ENCODE data around the gene CATSPERD. TPM values are rescaled to one million over a fixed set of nuclear protein-coding genes. Genes with fewer than 3 reads are reported as not detected.

The CATSPERD gene
- total RNA-seq, 1 donor from 2014 or later = not detected

DNA sequence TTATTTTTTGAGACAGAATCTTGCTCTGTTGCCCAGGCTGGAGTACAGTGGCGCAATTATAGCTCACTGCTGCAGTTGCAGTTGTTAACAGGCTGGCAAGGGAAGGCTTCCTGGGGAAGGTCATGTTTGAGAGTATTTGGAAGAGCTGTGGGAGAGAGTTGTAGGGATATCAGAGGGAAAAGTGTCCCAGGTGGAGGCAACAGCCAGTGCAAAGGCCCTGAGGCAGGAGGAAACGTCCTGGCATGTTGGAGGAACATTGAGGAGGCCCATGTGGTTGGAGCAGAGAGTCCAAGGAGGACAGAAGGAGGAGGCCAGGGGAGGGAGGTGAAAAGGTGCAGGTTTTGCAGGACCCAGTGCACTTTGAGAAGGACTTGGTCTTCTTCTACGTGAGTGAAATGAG is 72.8 kb downstream of the CATSPERD start:
- peaks cover 6% of the 10 kb centered on the region for H3K27me3 Mint-ChIP-seq (ENCODE audit: low read depth, unreplicated experiment)
- H3K9me3 ChIP-seq (ENCODE audit: insufficient read depth, low read depth, low read length) = no peaks in the 10 kb centered on the region
- H4K20me1 ChIP-seq (ENCODE audit: insufficient read depth, low read length) = peaks cover 7% of the 10 kb centered on the region
- H3K4me3 Mint-ChIP-seq (ENCODE audit: unreplicated experiment) = peak overlapping the region; percentile 17
- TF ChIP-seq, protein P1, sequence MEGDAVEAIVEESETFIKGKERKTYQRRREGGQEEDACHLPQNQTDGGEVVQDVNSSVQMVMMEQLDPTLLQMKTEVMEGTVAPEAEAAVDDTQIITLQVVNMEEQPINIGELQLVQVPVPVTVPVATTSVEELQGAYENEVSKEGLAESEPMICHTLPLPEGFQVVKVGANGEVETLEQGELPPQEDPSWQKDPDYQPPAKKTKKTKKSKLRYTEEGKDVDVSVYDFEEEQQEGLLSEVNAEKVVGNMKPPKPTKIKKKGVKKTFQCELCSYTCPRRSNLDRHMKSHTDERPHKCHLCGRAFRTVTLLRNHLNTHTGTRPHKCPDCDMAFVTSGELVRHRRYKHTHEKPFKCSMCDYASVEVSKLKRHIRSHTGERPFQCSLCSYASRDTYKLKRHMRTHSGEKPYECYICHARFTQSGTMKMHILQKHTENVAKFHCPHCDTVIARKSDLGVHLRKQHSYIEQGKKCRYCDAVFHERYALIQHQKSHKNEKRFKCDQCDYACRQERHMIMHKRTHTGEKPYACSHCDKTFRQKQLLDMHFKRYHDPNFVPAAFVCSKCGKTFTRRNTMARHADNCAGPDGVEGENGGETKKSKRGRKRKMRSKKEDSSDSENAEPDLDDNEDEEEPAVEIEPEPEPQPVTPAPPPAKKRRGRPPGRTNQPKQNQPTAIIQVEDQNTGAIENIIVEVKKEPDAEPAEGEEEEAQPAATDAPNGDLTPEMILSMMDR (IDR thresholded peaks at IDR 0.05; ENCODE audit: insufficient read depth, low read depth, low read length) = no peak
- no peak for TF ChIP-seq EZH2 (IDR thresholded peaks at IDR 0.05; ENCODE audit: insufficient read depth, low read length)
- H3K4me1 ChIP-seq (ENCODE audit: insufficient read depth, low read length) = peaks cover 7% of the 10 kb centered on the region
- peaks cover 5% of the 10 kb centered on the region for H3K36me3 ChIP-seq (ENCODE audit: insufficient read depth, low read length)
- H3K4me3 ChIP-seq (ENCODE audit: insufficient read depth, low read depth, low read length) = no peak overlapping the region
- peaks cover 5% of the 10 kb centered on the region for H3K4me1 Mint-ChIP-seq (ENCODE audit: low read depth, unreplicated experiment)
- H3K27ac ChIP-seq (ENCODE audit: low read depth, low read length) = no peak overlapping the region
- DNase-seq (ENCODE audit: low read depth) (no peak), FAIRE-seq (no peak)
- H2AFZ ChIP-seq (ENCODE audit: low read depth, low read length) = no peak overlapping the region
- H3K36me3 Mint-ChIP-seq (ENCODE audit: low read depth, unreplicated experiment) = peaks cover 7% of the 10 kb centered on the region
- H3K4me2 ChIP-seq (ENCODE audit: low read length) = no peak overlapping the region
- H3K27ac Mint-ChIP-seq (ENCODE audit: unreplicated experiment) = no peak overlapping the region
- no peak overlapping the region for H3K9ac ChIP-seq (ENCODE audit: low read length)
- peaks cover 2% of the 10 kb centered on the region for H3K9me3 Mint-ChIP-seq (ENCODE audit: unreplicated experiment)
- H3K27me3 ChIP-seq (ENCODE audit: insufficient read depth, low read length) = no peaks in the 10 kb centered on the region
- peaks cover 9% of the 10 kb centered on the region for H3K79me2 ChIP-seq (ENCODE audit: insufficient read depth, low read length)

DNA sequence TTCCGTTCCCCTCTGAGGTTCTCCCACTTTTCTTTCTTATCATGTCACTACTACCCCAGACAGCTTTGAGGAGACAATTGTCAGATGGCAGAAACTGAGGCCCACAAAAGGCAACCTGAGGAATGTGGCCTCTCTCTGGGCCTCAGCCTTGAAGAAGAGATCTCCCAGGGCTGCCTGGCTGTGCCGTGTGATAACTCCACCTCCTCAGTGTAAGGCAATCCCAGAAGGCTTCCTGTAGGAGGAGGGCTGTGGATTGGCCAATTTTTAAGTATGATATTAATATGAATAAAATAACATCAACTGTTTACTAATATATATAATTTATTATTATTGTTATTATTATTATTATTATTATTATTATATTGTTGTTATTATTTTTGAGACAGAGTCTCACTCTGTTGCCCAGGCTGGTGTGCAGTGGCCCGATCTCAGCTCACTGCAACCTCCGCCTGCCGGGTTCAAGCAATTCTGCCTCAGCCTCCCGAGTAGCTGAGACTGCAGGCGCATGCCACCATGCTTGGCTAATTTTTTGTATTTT is 75.0 kb downstream of the CATSPERD start:
- Histone ChIP-seq H3K27ac (ENCODE audit: low read depth, low read length) (no peak overlapping the region), H3K36me3 (ENCODE audit: insufficient read depth, low read length) (no peaks in the 10 kb centered on the region), H3K27me3 (ENCODE audit: insufficient read depth, low read length) (no peaks in the 10 kb centered on the region), H4K20me1 (ENCODE audit: insufficient read depth, low read length) (no peaks in the 10 kb centered on the region), H2AFZ (ENCODE audit: low read depth, low read length) (no peak overlapping the region), H3K9me3 (ENCODE audit: insufficient read depth, low read depth, low read length) (no peaks in the 10 kb centered on the region), H3K9ac (ENCODE audit: low read length) (no peak overlapping the region), H3K4me2 (ENCODE audit: low read length) (no peak overlapping the region), H3K4me3 (ENCODE audit: insufficient read depth, low read depth, low read length) (no peak overlapping the region), H3K4me1 (ENCODE audit: insufficient read depth, low read length) (no peaks in the 10 kb centered on the region), H3K79me2 (ENCODE audit: insufficient read depth, low read length) (no peaks in the 10 kb centered on the region)
- Mint-ChIP-seq H3K36me3 (ENCODE audit: low read depth, unreplicated experiment) (peaks cover under 1% of the 10 kb centered on the region), H3K27ac (ENCODE audit: unreplicated experiment) (no peak overlapping the region), H3K4me1 (ENCODE audit: low read depth, unreplicated experiment) (peaks cover under 1% of the 10 kb centered on the region), H3K27me3 (ENCODE audit: low read depth, unreplicated experiment) (peaks cover 9% of the 10 kb centered on the region), H3K9me3 (ENCODE audit: unreplicated experiment) (peaks cover 2% of the 10 kb centered on the region), H3K4me3 (ENCODE audit: unreplicated experiment) (no peak overlapping the region)
- DNase-seq (ENCODE audit: low read depth) (no peak), FAIRE-seq (no peak)
- no peak for TF ChIP-seq EZH2 (IDR thresholded peaks at IDR 0.05; ENCODE audit: insufficient read depth, low read length)
- TF ChIP-seq, protein P1 (IDR thresholded peaks at IDR 0.05; ENCODE audit: insufficient read depth, low read depth, low read length) = no peak

DNA sequence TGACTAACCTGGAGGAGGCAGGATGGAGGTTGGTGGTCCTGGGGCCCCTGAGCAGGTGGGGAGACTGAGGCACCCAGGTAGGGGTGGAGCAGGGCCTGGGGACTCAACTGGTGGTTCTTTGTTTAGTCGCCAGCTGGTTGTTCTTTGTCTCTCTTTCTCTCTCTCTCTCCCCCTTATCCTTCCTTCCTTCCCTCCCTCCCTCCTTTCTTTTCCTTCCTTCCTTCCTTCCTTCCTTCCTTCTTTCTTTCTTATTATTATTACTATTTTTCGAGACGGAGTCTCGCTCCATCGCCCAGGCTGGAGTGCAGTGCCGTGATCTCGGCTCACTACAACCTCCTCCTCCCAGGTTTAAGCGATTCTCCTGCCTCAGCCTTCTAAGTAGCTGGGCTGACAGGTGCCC is 77.8 kb downstream of the CATSPERD start:
- H3K9me3 ChIP-seq (ENCODE audit: insufficient read depth, low read depth, low read length) = no peaks in the 10 kb centered on the region
- no peaks in the 10 kb centered on the region for H3K36me3 Mint-ChIP-seq (ENCODE audit: low read depth, unreplicated experiment)
- no peak overlapping the region for H2AFZ ChIP-seq (ENCODE audit: low read depth, low read length)
- no peaks in the 10 kb centered on the region for H3K79me2 ChIP-seq (ENCODE audit: insufficient read depth, low read length)
- no peak overlapping the region for H3K4me2 ChIP-seq (ENCODE audit: low read length)
- no peak overlapping the region for H3K27ac Mint-ChIP-seq (ENCODE audit: unreplicated experiment)
- peaks cover 23% of the 10 kb centered on the region for H3K27me3 Mint-ChIP-seq (ENCODE audit: low read depth, unreplicated experiment)
- no peak for FAIRE-seq
- TF ChIP-seq, protein P1 (IDR thresholded peaks at IDR 0.05; ENCODE audit: insufficient read depth, low read depth, low read length) = no peak
- no peak for TF ChIP-seq EZH2 (IDR thresholded peaks at IDR 0.05; ENCODE audit: insufficient read depth, low read length)
- DNase-seq (ENCODE audit: low read depth) = no peak
- no peak overlapping the region for H3K27ac ChIP-seq (ENCODE audit: low read depth, low read length)
- H3K4me1 ChIP-seq (ENCODE audit: insufficient read depth, low read length) = no peaks in the 10 kb centered on the region
- H3K27me3 ChIP-seq (ENCODE audit: insufficient read depth, low read length) = peaks cover 4% of the 10 kb centered on the region
- H3K36me3 ChIP-seq (ENCODE audit: insufficient read depth, low read length) = no peaks in the 10 kb centered on the region
- H3K4me1 Mint-ChIP-seq (ENCODE audit: low read depth, unreplicated experiment) = no peaks in the 10 kb centered on the region
- no peaks in the 10 kb centered on the region for H4K20me1 ChIP-seq (ENCODE audit: insufficient read depth, low read length)
- H3K9ac ChIP-seq (ENCODE audit: low read length) = no peak overlapping the region
- no peak overlapping the region for H3K4me3 ChIP-seq (ENCODE audit: insufficient read depth, low read depth, low read length)
- no peak overlapping the region for H3K4me3 Mint-ChIP-seq (ENCODE audit: unreplicated experiment)
- no peaks in the 10 kb centered on the region for H3K9me3 Mint-ChIP-seq (ENCODE audit: unreplicated experiment)
